Uterus (tissue), 4 donors: ENCODE data around the gene NFIC. TPM values are rescaled to one million over a fixed set of nuclear protein-coding genes. Genes with fewer than 3 reads are reported as not detected.
A peak's percentile ranks its signal among the peaks of the same experiment; 100 is the strongest.

Source experiments
- DNase-seq, 2 donors: peaks; one replicate each; pipeline ENCODE4 v3.0.0-alpha.2; 2019 to 2020
- H3K27ac ChIP-seq, 2 donors: fragments of 200-600 bp; sonication (generic); 1 replicate in 1 of 2; 2 replicates in 1 of 2; pipeline ENCODE4 v1.5.1; 2016 to 2018
- H3K27me3 ChIP-seq, 2 donors: fragments of 200-600 bp; sonication (generic); one replicate each; pipeline ENCODE4 v1.5.1; 2018 to 2019; ENCODE audit warnings: control low read depth in 1 of 2
- H3K36me3 ChIP-seq, 2 donors: fragments of 200-600 bp; sonication (generic); one replicate each; pipeline ENCODE4 v1.5.1; 2019; ENCODE audit warnings: control low read depth in 1 of 2
- H3K4me1 ChIP-seq, 2 donors: fragments of 200-600 bp; sonication (generic); one replicate each; pipeline ENCODE4 v1.5.1; 2018 to 2019; ENCODE audit warnings: control low read depth in 1 of 2
- H3K4me3 ChIP-seq, 2 donors: fragments of 200-600 bp; sonication (generic); 1 replicate in 1 of 2; 2 replicates in 1 of 2; pipeline ENCODE4 v1.5.1; 2018 to 2019; ENCODE audit warnings: mild to moderate bottlenecking in 1 of 2
- H3K9me3 ChIP-seq, 2 donors: fragments of 200-600 bp; sonication (generic); one replicate each; pipeline ENCODE4 v1.5.1; 2019; ENCODE audit warnings: control low read depth in 1 of 2
- POLR2A ChIP-seq, 2 donors: fragments of 450-650 bp; IDR thresholded peaks; one replicate each; pipeline ENCODE4 v1.6.1; 2016; ENCODE audit warnings: antibody characterized with exemption in 2 of 2, mild to moderate bottlenecking in 1 of 2, moderate library complexity in 1 of 2
- intact Hi-C: fragments of 100-400 bp; cut with DNase I; formaldehyde crosslinking; loops from one replicate; pipeline ENCODE4 v1.15.1; 2023; ENCODE audit warnings: low total_unique reads
- total RNA-seq, 4 donors: library from RNA; depleted of rRNA in 3 of 4; stranded (reverse); fragments of >200 nt in 3 of 4; gene quantifications; one replicate each; pipeline versions ENCODE4 v1.1.0 to v1.2.4, GENCODE V29; 2014 to 2023
- TF ChIP-seq, protein P1 (sequence below), 4 experiments: fragments of 200-600 bp in 2 of 4; fragments of 450-650 bp in 2 of 4; sonication (generic) in 2 of 4; IDR thresholded peaks; one replicate each; pipeline ENCODE4 v1.5.1; 2016 to 2019; ENCODE audit warnings: antibody characterized with exemption in 4 of 4, mild to moderate bottlenecking in 2 of 4, moderate library complexity in 1 of 4
- donor health status: DM: yes; HTN: yes; CAD: no.

Gene NFIC
- total RNA-seq, 4 donors from 2014 or later: 18.5 to 361 (median 82.9) TPM

DNA sequence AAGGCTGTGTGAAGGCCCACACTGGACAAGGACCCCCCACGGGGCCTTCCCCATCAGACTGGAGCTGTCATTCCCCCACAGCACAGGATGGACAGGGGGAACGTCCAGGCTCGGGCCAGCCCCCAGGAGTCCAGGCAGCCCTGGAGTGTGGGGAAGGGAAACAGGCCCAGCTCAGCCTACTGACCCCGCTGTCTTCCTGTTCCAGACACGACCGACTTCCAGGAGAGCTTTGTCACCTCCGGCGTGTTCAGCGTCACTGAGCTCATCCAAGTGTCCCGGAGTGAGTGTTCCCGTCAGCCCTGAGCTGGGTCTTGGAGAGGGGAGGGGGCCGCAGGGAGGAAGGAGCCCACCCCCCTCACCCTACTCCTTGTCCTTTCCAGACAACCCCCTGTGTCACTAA lies 66.9 kb downstream of the NFIC start:
- DNase-seq: no peak
- intact Hi-C loops: no loop called here
- H3K4me3 ChIP-seq: no peak overlapping the region
- TF ChIP-seq, protein P1, sequence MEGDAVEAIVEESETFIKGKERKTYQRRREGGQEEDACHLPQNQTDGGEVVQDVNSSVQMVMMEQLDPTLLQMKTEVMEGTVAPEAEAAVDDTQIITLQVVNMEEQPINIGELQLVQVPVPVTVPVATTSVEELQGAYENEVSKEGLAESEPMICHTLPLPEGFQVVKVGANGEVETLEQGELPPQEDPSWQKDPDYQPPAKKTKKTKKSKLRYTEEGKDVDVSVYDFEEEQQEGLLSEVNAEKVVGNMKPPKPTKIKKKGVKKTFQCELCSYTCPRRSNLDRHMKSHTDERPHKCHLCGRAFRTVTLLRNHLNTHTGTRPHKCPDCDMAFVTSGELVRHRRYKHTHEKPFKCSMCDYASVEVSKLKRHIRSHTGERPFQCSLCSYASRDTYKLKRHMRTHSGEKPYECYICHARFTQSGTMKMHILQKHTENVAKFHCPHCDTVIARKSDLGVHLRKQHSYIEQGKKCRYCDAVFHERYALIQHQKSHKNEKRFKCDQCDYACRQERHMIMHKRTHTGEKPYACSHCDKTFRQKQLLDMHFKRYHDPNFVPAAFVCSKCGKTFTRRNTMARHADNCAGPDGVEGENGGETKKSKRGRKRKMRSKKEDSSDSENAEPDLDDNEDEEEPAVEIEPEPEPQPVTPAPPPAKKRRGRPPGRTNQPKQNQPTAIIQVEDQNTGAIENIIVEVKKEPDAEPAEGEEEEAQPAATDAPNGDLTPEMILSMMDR (IDR thresholded peaks at IDR 0.05): no peak
- TF ChIP-seq POLR2A (IDR thresholded peaks at IDR 0.05): no peak
- no peaks in the 10 kb centered on the region for H3K9me3 ChIP-seq
- H3K36me3 ChIP-seq: no peaks in the 10 kb centered on the region
- H3K4me1 ChIP-seq: peaks cover 0 to 12% of the 10 kb centered on the region in 2 donors
- peak overlapping the region; percentile 86 to 90 for H3K27ac ChIP-seq
- no peaks in the 10 kb centered on the region for H3K27me3 ChIP-seq

DNA sequence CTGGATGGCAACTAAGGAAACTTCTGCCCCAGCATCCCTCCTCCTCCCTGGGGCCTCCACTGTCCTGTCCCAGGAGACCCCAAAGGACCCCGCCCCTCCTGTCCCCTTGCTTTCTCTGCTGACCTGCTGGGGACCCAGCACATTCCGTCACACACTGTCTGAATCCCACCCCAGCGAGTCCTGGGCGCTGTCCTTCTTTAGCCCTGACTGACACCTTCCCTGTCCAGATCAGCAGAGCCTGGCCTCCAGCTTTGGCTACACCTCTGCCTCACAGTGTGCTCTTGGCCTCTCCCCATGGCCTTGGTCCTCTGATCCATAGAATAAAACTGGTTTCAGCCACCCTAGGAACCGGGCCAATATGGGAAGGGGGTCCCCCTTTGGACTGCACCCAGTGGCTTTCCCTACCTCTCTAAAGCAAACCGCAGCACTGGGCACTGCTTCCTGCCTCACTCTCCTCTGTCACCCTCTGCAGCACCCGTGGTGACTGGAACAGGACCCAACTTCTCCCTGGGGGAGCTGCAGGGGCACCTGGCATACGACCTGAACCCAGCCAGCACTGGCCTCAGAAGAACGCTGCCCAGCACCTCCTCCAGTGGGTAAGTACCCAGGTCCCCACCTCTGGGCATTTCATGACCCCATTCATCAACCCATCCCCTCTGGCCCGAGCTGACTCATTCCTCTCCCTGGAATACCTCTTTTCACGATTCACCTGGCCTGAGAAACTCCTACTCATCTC lies 67.6 kb downstream of the NFIC start:
- intact Hi-C loops: no loop called here
- Histone ChIP-seq H3K4me1 (peaks cover 0 to 12% of the 10 kb centered on the region in 2 donors), H3K36me3 (no peaks in the 10 kb centered on the region)

DNA sequence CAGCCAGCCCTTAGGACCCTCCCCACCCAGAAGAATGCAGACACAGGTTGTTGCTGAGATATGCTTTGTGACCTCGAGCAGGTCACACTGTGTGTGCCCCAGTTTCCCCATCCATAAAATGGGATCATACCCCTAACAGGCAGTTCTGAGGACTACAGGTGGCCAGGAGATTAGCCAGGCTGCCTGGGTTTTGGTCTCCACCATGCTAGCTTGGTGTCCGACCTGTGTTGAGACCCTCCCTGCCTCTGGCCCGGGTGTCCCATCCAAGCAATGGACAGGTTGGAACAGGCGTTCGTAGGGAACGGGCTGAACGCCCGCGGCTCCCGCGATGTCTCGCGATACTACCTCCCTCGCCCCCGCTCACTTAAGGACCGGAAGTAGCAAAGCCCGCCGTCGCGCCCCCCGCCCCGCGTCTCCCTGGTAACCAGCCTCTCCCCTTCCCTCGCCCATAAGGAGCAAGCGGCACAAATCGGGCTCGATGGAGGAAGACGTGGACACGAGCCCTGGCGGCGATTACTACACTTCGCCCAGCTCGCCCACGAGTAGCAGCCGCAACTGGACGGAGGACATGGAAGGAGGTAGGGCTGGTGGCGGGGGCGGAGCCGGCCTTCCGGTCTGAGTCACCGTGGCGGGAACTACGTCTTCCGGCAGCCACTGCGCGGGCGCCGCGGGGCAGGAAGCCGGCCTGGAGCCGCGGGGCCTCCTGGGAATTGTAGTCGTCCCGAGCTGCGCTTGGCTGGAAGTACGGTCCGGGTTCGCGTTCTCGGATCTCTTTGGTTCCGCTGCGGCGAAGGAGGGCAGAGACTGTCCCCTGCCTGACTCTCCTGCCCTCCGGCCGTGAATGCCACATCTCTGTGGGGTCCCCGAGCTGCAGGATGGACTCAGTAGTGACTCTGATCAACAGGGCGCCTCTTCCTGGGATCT lies 68.5 kb downstream of the NFIC start:
- Histone ChIP-seq H3K27me3 (no peaks in the 10 kb centered on the region), H3K4me1 (peaks cover 0 to 12% of the 10 kb centered on the region in 2 donors), H3K9me3 (no peaks in the 10 kb centered on the region), H3K4me3 (peak overlapping the region; percentile 35 to 38), H3K36me3 (no peaks in the 10 kb centered on the region), H3K27ac (peak overlapping the region; percentile 86 to 90)
- intact Hi-C loops: no loop called here
- TF ChIP-seq POLR2A (IDR thresholded peaks at IDR 0.05): peak in 1 of 2 donors; percentile 35
- TF ChIP-seq, protein P1 (IDR thresholded peaks at IDR 0.05): peak in 2 of 4 experiments; percentile 18 to 24
- DNase-seq: peak; percentile 95 to 96

More for the DNA sequence above, 67.6 kb downstream of the NFIC start:
- Histone ChIP-seq H3K27ac (peak overlapping the region; percentile 86 to 90), H3K4me3 (no peak overlapping the region), H3K9me3 (no peaks in the 10 kb centered on the region), H3K27me3 (no peaks in the 10 kb centered on the region)
- TF ChIP-seq, protein P1 (IDR thresholded peaks at IDR 0.05): no peak
- no peak for TF ChIP-seq POLR2A (IDR thresholded peaks at IDR 0.05)
- DNase-seq: no peak

DNA sequence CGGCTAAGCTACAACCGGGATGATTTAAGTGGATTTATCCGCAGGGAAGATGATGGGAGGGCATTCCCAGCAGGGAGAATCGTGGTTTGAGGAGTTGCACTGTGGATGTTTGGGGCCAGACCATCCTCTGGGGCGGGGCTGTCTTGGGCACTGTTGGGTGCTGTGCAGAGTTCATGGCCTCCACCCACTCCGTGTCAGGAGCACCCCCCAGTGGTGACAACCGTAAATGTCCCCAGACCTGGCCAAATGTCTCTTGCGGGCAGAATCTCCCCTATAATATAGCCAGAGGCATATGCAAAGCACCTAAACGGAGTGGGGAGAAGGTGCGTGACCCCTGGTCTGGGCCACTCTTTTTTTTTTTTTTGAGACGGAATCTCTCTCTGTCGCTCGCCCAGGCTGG lies 73.7 kb downstream of the NFIC start:
- intact Hi-C loops: no loop called here
- Histone ChIP-seq H3K36me3 (no peaks in the 10 kb centered on the region), H3K27me3 (no peaks in the 10 kb centered on the region), H3K4me3 (no peak overlapping the region), H3K4me1 (peaks cover 0 to 8% of the 10 kb centered on the region in 2 donors), H3K9me3 (no peaks in the 10 kb centered on the region), H3K27ac (no peak overlapping the region)
- TF ChIP-seq POLR2A (IDR thresholded peaks at IDR 0.05): no peak
- TF ChIP-seq, protein P1 (IDR thresholded peaks at IDR 0.05): peak in 3 of 4 experiments; percentile 14 to 21 (median 14)
- DNase-seq: no peak
